NCI-H187 (cell line): Measurements from ENCODE around the gene LMTK3.

Experiments used
- DNase-seq, 2 experiments: peaks; one replicate each; lab custom pipeline; 2025; lab: John Stamatoyannopoulos, UW

Gene LMTK3

GRCh38 chr19:48511800-48512503 is at the start of gene LMTK3:
LMTK3 (minus strand) TSS chr19:48511835; CDS start chr19:48511576, 259 bp downstream.
- DNase-seq: peak; percentile 22 to 31

- DNase-seq: no peak
These were observed 49.8 kb upstream of the LMTK3 start for GRCh38 chr19:48561412-48561811.

- no peak for DNase-seq
These were observed 48.5 kb upstream of the LMTK3 start for GRCh38 chr19:48560095-48560530.

GRCh38 chr19:48558018-48558684 is 46.5 kb upstream of the LMTK3 start:
- DNase-seq: no peak

- no peak for DNase-seq
These were observed 45.2 kb upstream of the LMTK3 start for GRCh38 chr19:48556825-48557224.

- no peak for DNase-seq
These were observed 44.5 kb upstream of the LMTK3 start for GRCh38 chr19:48556163-48556562.

GRCh38 chr19:48554385-48555091 is 42.9 kb upstream of the LMTK3 start:
- DNase-seq: no peak

- no peak for DNase-seq
These were observed 42.2 kb upstream of the LMTK3 start for GRCh38 chr19:48553676-48554384.

- DNase-seq: no peak
These were observed 41.0 kb upstream of the LMTK3 start for GRCh38 chr19:48552406-48553322.

- peak; percentile 29 to 75 for DNase-seq
These were observed 40.0 kb upstream of the LMTK3 start, which contains the start of gene SULT2B1 for GRCh38 chr19:48551437-48552302. SULT2B1 (plus strand) TSS chr19:48552172; CDS start chr19:48552253, 81 bp downstream.

GRCh38 chr19:48549380-48549779 is 37.7 kb upstream of the LMTK3 start:
- DNase-seq: no peak

GRCh38 chr19:48548253-48548911 is 36.7 kb upstream of the LMTK3 start:
- DNase-seq: no peak

- DNase-seq: no peak
These were observed 36.1 kb upstream of the LMTK3 start for GRCh38 chr19:48547722-48548121.

GRCh38 chr19:48544856-48545750 is 33.5 kb upstream of the LMTK3 start:
- DNase-seq: no peak

- DNase-seq: no peak
These were observed 31.6 kb upstream of the LMTK3 start for GRCh38 chr19:48543121-48543710.

- DNase-seq: no peak
These were observed 30.2 kb upstream of the LMTK3 start for GRCh38 chr19:48541813-48542212.

- DNase-seq: peak; percentile 30 to 37
These were observed 28.5 kb upstream of the LMTK3 start for GRCh38 chr19:48540110-48540509.

- peak; percentile 70 to 88 for DNase-seq
These were observed 28.0 kb upstream of the LMTK3 start for GRCh38 chr19:48539503-48540096.
